CD4-positive, alpha-beta T cell treated with Interleukin-4 for 4 hours (primary cell): Measurements from ENCODE around the gene SREBF1.

ENCODE experiments used
- DNase-seq: peaks from one replicate; pipeline ENCODE4 v3.0.0-alpha.2; 2020

SREBF1 gene

DNA sequence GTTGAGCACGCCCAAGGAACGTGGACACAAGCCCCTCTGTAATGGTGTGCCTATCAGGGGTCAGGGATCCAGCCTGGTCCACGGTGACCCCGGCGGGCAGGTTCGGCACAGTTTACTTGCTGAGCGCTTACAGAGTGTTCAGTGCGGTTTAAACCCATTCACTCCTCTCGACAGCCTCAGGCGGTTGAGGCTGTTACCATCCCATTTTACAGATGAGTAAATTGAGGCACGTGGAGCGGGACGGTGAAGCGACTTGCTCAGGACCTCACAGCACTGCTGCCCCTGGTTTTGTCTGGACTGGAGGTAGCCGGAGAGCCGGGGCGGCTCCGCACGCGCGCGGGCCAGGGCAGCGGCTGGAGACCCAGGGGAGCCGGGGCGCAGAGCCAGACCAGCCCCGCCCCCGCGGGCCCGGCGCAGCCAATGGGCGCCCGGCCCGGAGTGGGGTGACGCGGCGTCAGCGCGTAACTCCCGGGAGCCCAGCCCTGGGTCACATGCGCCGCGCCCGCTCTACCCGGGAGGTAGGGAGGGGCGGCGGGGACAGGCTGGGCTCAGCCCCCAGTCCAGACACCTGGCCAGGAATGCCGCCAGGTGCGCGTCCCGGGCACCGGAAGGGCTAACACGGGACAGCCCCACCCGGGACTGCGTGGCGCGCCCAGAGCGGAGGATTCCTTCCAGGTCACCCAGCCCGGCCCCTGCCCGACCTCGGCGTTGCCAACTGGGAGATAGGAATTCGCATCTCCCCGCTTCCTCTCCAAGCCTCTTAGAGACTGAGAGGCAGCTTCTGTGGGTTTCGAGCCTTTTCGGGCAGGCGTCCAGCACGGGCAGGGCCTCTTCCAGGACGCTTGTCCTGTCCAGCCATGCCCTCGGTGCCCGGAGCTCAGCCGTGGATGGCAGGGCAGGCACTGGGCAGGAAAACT, 3.3 kb upstream of the SREBF1 start:
- DNase-seq = peak; percentile 66

DNA sequence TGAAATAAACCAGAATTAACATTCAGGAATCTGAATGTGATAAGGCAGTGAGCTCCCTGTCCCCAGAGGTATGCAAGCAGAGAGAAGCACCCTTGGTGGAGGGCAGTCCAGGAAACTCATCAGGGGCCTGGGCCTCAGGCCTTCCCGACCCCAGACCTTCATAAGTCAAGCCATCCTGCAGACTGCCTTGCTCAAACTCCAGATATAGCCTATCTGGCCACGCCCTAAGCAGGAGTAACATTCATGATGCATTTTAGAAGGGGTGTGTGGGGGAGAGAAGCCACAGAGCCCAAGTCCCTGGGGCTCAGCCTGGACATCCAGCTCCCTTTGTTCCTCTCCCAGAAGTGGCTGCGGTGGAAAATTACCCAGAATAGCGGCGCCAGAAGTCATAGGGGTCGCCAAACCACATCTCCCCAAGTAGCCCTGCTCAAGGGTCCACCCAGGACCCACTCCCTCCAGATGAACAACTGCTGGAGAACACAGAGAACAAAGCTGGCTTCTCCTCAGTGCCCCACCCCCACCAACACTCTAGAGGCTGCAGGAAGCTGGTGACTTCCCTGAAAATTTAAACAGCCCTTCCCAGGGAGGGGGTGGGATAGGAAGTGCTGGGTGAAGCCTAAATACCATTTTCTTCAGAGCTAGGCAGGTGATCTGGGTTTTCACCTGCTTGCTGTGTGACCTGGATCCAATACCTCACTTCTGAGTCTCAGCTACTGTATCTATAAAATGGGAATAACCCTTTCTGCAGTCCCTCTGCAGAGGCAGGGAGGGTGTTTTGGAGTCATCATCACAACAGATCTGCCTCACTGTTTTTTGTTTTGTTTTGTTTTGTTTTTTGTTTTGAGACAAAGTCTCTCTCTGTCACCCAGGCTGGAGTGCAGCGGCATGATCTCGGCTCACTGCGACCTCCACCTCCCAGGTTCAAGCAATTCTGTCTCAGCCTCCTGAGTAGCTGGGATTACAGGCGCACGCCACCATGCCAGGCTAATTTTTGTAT, 1.5 kb upstream of the SREBF1 start:
- no peak for DNase-seq

DNA sequence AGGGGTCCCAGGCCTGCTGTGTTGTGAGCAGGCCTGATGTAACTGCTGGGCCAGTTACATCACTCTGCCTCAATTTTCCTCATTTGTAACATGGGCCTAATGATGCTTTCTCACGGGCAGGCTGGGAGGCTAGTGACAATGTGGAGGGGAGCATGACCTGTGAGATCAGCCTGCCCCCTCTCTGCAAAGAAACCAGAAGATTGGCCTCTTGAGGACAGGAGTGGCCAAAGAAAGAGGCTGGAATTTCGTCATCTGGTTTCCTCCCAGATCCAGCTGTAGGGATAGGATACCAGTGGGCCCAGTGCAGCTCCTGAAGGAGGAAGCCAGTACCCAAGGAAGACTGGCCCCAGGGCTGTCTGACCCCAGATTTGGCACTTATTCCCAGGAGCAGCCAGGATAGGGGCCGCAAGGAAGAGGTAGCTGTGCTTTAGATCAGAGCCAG, 615 bp upstream of the SREBF1 start:
- DNase-seq = no peak

DNA sequence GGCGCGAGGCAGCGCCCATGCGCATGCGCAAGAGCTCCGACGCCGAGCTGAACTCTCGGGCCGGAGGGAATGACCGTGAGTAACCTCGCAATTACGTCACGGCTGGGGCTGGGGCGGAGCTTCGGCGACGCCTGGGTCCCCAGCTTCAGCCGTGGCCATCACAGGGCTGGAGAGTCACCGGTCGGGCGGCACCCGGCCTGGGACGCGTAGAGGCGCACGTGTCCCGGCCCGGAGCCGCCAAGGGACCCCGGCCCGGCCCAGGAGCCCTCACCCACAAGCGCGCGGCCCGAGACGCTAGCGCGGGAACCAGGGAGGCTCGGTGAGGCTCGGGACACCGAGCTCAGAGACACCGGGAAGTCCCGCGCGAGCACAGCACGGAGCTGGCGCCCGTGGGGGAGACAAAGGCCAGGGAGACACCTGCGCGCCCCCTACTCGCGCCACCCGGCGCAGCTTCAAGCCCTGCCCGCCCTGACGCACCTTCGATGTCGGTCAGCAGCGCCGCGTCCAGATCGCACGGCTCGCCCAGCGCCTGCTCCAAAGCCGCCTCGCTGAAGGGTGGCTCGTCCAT, 452 bp downstream of the SREBF1 start:
- DNase-seq = peak; percentile 94

GRCh38 chr17:17835415-17836249, 1.2 kb downstream of the SREBF1 start:
- no peak for DNase-seq

GRCh38 chr17:17834974-17835373, 1.8 kb downstream of the SREBF1 start:
- DNase-seq = no peak

DNA sequence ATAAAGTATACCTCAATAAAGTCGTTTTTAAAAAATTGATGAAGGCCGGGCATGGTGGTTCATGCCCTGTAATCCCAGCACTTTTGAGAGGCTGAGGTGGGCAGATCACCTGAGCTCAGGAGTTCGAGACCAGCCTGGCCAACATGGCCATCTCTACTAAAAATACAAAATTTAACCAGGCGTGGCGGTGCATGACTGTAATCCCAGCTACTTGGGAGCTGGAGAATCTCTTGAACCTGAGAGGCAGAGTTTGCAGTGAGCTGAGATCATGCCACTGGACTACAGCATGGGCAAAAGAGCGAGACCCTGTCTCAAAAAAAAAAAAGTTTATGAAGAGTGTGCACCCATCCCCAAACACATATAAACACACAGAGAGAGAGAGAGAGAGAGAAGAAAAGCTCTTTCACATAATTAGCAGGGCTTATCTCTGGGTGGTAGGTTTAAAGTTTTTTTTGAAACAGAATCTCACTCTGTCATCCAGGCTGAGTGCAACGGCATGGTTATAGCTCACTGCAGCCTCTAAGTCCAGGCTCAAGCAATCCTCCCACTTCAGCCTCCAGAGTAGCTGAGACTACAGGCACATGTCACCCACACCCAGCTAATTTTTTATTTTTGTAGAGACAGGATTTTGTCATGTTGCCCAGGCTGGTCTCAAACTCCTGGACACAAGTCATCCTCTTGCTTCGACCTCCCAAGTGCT, 3.0 kb downstream of the SREBF1 start:
- no peak for DNase-seq

- DNase-seq = no peak
Measured at GRCh38 chr17:17832032-17832363, 4.8 kb downstream of the SREBF1 start.

GRCh38 chr17:17831208-17832031, 5.4 kb downstream of the SREBF1 start:
- no peak for DNase-seq

DNA sequence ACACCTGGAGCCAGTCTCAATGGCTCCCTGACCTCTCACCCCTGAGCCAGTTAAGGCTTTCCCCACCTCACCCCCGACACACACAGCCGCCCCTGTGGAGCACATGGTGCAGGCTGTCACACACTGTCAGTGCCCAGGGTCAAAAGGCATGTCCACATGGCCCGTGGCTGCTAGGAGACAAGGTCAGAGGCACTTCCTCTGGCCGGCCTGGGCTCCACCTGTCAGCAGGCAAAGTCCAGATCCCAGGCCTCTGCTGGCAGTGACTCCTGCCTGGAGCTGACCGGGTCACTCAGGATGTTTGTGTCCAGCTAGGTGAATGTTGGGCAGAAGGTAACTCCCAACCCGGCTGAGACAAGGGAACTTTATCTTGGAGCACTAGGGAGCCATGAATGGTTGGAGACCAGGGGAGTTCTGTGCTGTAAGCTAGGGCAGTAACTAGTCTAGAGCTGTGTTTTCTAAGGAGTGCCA, 6.0 kb downstream of the SREBF1 start:
- DNase-seq = no peak

- no peak for DNase-seq
Measured at GRCh38 chr17:17830269-17830567, 6.6 kb downstream of the SREBF1 start.

- no peak for DNase-seq
Measured at GRCh38 chr17:17827826-17828621, 8.8 kb downstream of the SREBF1 start.

- DNase-seq = no peak
Measured at GRCh38 chr17:17826942-17827785, 9.6 kb downstream of the SREBF1 start.

DNA sequence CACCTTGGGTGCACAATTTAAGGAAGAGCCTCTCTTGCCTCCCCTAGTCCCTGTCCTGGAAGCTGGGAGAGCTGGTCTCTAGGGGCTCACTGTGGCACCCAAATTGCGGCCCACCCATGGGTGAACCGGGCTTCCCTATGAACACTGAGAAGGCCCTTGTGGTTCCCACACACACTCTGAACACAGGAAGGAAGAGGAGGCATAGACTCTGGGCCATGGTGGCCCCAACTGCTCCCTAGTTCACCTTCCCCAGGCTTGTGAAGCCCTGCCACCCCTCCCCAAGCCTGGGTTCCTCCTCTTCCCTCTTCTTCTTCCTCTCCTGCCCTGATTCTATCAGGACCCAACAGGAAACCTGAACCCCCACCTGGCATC, 10.5 kb downstream of the SREBF1 start:
- DNase-seq = no peak

DNA sequence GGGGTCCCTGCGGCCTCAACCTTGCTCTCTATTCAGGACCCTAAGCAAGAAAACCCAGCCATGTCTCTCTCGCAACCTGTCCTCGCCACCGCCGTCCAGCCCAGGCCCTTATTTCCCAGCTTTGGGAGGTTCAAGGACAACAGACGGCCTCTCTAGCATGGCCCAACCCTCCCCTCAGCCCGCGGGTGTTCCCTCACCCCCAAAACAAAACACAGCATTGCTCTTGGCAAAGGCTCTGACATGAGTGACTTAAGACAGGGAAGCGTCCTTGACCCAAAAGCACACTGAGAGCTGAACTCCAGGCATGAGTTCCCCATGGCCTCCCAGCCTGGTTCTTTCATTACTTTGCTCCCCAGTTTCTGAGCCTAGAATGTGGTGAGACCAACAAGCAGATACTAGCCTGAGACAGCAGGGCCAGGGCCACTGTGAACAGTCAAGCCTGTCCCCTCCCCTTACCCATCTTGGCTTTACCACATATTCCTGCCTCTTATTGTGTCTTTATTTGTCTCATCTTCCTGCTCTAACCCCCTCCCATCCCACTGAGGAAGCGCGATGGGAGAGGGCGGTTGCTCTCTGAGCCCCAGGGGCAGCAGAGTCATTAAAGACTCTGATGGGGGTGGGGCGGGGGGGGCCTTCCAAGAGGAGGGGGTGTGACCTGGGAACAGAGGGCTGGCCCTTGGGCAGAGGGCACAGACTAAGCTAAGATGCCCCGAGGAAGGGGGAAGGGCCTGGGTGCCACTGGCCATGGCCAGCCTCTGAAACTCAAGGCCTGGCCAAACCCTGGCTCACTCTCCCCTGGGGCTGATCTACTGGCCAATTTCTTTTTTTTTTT, 11.8 kb downstream of the SREBF1 start:
- no peak for DNase-seq

GRCh38 chr17:17824119-17824782, 12.5 kb downstream of the SREBF1 start:
- DNase-seq = no peak

GRCh38 chr17:17823433-17824118, 13.2 kb downstream of the SREBF1 start:
- DNase-seq = peak; percentile 81
